Stimulated activated CD8-positive, alpha-beta memory T cell treated with anti-CD3 and anti-CD28 coated beads, Interleukin-15, amount 100 ng/mL, for 24 hours (primary cell): ENCODE data around the gene ZNFX1.

Experiments used
- DNase-seq: peaks from one replicate; pipeline ENCODE4 v3.0.0-alpha.2; 2020; ENCODE audit warnings: low read depth

Gene ZNFX1

DNA sequence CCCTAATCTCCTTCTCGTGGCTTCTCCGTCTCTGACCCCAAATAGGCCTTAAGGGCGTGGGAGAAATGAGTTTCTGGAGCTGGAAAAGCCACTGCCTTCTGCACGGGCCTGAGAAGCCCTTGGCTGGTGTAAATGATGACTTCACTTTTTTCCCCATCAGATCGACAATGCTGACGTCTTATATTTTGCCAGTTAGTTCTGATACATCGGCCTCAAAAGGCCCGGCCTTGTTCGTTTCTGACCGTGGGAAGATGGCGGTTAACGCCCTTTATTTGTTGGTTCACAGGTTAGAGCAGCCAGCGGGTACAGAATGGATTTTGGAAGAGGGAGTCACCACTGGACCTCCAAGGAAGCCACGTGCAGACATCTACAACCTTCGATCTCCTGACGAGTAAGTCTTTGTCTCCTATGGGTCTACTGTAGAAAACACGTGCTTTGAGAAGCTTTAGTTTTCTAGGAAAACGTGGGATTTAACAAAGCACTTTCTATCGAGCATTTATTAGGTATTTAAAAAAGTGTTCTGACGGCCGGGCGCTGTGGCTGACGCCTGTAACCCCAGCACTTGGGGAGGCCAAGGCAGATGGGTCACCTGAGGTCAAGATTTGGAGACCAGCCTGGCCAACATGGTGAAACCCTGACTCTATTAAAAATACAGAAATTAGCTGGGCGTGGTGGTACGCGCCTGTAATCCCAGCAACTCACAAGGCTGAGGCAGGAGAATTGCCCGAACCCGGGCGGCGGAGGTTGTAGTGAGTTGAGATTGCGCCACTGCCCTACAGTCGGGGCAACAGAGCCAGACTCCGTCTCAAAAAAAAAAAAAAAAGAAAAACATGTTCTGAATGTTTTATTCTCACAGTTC, 1.2 kb upstream of the ZNFX1 start:
- DNase-seq, result no peak

DNA sequence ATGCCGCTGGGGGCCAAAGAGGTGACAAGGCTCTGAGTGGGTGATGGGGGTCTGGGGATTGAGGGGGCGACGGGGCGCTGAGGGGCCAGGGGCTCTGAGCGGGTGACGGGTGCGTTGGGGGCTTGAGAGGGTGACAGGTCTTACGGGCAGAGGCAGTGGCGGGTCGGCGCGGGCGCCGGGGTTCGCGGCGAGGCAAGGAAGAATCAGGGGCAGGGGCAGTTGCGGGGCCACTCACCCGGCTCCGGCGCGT, 146 bp downstream of the ZNFX1 start:
- DNase-seq, result no peak

DNA sequence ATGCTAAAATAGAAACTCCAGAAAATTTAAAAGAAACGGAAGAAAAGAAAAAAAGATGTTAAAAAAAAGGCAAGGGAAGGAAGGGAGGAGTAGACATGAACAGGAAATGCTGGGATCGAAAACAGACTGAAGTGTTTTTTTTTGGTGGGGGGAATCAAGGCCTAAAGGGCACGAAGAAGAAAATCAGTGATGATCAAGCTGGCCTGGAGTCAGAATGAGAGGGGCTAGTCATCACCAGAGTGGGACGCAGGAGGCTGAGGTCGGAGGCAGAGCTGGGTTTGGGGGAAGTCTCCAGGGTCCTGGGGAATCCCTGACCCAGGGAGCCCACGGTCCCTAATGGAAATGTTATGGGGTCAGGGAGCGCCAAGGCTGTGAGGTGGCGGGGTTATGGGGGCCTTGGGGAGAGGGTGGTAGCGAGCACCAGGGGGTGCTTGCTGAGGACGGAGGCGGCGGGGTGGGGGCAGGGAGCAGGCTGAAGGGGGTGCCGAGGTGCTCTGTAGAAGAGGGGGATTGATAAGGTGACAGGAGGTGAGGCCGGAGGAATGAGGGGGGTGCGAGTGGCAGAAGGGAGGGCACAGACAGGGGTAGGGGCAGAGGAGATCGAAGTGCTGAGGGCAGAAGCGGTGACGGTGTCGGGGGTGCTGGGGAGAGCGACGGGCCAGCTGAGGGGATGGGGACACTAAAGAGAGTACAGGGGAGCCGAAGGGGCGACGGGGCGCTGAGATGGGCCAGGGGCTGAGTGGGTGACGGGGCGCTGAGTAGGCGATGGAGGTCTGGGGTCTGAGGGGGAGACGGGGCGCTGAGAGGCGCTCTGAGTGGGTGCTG, 684 bp downstream of the ZNFX1 start:
- no peak for DNase-seq

DNA sequence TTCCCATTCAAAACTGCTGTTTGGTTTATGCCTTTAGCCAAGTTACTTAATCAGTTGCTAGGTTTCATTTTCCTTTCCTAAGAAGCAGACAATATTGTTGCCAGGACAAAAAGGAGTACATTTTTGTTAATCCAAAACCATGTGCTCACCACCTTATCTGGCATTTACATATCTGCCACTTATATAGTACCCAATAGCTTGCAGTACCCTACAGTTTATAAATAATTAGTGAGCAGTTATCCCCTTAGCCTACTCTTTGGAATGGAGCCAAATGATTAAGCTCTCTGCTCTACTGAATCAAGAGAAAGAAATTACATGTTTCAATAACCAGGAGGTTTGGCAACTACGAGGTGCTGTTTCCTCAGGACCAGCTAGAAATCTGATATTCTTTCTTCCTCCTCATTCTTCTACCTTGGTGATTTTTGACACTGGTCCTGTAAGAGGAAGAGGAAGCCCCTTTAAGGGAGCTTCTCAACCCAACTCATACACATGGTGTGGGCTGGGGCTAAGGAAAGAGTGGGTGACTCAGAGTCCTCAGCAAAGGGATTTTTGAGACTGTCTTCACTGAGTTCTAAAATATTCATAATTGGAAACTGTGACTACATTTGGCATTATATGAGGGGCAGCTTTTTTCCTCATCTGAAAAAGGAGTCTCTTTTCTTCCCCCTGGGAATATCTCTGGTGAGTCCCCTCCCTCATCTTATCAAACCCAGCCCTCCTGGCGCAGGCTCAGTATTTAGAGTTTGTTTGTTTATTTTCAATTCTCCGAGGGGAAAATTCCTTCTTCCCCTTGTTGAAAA, 1.5 kb downstream of the ZNFX1 start:
- no peak for DNase-seq

DNA sequence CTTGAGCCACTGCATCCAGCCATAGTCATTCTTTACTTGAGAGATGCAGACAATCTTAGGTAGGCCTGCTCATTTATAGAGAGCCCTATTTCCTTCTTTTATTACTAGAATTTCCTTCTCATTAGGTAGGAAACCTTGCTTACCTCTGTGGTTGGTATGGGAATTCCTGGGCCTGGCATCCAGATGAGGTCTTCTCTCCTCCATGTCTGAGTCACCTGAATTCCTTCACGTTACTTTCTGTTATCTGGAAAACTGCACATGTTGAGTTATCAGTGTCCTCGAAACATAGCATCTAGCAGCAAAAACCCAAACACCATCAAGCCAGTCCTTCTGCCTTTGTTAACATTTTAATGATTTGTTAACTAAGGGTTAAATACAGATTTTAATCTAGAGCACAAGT, 2.2 kb downstream of the ZNFX1 start:
- DNase-seq, result no peak

DNA sequence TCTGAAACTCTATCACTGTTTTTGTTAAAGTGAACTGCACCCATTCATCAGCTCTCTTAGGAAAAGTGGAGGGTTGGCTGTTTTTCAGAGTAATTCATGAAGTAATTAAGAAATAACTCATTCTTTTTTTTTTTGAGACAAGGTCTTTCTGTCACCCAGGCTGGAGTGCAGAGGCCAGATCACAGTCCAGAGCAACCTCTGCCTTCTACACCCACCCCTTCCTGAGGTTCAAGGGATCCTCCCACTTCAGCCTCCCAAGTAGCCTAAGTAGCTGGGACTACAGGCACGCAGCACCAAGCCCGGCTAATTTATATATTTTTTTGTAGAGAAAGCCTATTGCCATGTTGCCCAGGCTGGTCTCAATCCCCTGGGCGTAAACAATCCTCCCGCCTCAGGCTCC, 2.6 kb downstream of the ZNFX1 start:
- DNase-seq, result no peak

DNA sequence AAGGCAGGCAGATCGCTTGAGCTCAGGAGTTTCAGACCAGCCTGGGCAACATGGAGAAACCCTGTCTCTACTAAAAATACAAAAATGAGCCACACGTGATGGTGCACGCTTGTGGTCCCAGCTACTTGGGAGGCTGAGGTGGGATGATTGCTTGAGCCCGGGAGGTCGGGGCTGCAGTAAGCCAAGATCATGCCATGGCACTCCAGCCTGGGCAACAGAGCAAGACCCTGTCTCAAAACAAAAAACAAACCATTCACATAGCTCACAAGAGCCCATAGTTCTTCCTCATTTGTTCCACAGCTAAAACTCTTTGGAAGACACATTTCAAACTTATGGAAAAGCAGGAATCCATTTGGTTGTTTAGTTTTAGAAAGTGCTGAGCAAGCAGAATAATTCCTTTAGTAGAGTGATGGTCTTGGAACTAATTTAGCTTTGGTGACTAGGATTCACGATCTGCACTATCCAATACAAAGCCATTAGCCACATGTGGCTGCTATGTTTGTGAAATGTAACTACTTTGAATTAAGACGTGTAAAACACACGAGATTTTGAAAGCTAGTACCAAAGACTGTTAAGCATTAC, 4.1 kb downstream of the ZNFX1 start:
- DNase-seq, result no peak

DNA sequence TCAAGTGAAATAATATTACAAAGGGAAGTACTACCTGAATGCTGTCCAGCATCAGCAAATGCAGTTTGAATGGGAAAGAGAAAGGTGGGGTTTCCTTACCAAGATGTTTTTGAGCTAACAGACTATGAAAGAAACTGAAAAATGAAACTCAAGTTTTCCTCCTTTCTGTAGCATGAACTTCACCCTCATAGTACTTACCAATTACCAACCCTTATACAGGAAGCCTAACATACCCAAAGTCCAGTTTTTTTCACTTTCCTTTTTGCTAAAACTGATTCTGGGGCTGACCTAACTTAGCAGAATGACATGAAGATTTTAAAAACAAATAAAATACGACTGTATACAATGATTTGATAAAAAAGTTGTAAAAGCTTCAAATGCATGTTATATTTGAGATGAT, 5.2 kb downstream of the ZNFX1 start:
- DNase-seq, result no peak

DNA sequence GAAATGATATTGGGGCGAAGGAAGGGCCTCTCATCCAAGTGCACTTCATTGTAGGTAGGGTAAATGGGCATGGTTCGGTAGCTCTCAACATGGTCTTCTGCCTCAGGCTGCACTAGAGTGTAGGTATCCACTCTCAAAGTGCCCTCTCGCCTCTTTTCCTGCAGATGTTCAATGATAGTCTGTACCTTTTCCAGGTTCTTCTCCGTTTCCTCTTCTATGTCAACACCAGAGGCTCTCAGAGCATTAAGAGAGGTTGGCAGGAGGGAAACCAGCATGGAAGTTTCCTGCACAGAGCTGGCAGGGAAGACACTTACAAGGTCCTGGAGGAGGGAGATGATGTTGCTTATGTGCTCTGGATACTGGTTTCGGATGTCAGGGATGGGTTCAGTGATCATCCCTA, 7.1 kb downstream of the ZNFX1 start:
- no peak for DNase-seq

DNA sequence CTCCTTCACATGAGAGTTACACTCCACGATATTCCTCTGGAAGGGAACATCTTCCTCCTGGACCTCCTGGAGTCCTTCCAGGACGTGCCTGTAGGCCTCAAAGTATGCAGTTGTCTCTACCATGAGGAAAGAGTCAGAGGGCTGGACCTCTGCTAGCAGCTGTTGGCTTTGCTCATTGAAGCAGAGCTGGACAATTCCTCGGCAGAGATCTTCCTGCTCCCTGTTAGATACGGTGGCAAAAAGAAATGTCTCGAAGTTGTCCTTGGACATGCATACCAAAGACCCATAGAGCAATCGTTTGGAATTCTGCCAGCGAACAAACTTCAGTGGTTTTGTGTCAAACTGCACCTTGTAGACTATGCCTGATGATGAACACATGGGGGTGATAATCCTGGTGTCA, 7.7 kb downstream of the ZNFX1 start:
- no peak for DNase-seq

DNA sequence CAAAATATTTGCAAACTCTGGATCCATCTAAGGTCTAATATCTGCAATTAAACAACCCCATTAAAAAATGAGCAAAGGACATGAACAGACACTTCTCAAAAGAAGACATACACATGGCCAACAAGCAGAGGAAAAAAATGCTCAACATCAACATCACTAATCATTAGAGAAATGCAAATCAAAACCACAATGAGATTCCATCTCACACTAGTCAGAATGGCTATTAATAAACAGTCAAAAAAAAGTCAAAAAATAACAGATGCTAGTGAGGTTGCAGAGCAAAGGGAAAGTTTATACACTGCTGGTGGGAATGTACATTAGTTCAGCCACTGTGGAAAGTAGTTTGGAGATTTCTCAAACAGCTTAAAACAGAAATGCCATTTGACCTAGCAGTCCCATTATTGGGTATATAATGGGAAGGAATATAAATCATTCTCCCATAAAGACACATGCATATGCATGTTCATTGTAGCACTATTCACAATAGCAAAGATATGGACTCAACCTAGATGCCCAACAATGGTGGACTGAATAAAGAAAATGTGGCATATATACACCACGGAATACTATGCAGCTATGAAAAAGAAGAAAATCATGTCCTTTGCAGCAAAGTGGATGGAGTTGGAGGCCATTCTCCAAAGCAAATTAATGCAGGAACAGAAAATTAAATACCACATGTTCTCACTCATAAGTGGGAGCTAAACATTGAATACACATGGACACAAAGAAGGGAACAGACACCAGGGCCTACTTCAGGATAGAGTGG, 9.1 kb downstream of the ZNFX1 start:
- no peak for DNase-seq

DNA sequence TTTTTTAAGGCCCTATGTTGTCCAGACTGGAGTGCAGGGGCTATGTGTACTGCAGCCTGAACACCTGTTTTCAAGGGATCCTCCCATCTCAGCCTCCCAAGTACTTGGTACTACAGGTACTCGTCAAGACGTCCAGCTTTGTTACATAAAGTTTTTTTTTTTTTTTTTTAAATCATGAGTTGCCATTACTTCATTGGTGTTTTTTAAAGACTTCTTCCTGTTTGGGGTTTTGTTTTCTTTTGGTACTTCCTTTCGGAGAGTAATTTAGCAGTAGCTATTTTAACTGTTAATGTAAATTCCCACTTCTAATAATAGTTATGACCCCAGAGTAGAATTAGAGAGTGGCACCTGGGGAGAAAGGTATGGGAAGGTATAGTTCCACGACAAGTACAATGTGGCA, 10.5 kb downstream of the ZNFX1 start:
- DNase-seq, result no peak

DNA sequence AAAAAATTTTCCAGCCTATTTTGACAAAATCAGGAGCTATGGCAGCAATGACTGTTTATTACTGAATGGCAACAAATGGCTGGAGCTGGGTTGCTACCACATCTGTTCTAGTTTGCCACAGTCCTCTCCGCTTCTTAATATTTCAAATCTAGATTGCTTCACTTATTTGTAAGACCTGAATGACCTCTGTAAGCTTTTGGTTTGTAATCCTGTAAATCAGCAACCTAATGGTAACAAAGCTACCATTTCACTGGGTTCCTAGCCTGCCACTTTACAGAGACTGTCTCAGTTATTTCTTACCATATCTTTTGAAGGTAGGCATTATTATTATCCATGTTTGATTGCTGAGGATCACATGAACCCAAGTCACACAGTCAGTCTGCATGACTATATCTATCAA, 15.4 kb downstream of the ZNFX1 start:
- no peak for DNase-seq

DNA sequence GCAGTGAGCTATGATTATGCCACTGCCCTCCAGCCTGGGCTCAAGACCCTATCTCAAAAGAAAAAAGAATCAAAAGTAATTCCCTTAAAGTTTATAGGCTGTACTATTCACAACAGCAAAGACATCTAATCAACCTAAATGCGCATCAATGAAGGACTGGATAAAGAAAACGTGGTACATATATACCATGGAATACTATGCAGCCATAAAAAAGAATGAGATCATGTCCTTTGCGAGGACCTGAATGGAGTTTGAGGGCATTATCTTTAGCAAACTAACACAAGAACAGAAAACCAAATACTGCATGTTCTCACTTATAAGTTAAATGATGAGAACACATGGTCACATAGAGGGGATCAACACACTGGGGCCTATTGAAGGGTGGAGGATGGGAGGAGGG, 16.7 kb downstream of the ZNFX1 start:
- DNase-seq, result no peak

DNA sequence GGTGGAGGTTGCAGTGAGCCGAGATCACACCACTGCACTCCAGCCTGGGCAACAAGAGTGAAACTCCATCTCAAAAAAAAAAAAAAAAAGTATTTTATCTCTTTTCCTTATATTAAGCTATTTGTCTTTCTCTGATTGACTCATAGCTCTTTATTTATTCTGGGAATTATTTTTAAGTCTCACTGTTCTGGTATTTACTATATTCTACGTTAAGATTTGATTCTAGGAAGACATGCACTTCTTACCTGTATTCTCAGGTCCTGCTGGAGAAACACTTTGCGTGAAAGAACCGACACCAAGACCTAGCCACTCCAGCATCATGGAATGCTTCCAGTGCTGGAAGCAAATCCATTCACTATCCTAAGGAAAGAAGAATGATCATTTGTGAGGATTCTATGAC, 17.6 kb downstream of the ZNFX1 start:
- DNase-seq, result no peak

DNA sequence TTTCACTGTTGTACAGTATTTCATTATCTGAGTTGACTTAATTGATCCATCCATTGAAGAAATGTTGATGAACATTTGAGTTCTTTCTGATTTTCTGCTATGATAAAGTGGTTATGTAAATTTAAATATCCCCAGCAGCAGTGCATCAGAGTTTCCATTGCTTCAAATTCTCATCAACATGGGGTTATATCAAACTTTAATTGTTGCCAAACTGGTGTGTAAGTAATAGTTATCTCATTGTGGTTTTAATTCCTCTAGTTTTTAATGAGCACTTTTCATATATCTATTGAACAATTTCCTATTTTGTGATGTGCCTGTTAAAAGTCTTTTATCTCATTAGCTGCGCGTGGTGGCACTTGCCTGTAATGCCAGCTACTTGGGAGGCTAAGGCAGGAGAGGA, 18.1 kb downstream of the ZNFX1 start:
- DNase-seq, result no peak

DNA sequence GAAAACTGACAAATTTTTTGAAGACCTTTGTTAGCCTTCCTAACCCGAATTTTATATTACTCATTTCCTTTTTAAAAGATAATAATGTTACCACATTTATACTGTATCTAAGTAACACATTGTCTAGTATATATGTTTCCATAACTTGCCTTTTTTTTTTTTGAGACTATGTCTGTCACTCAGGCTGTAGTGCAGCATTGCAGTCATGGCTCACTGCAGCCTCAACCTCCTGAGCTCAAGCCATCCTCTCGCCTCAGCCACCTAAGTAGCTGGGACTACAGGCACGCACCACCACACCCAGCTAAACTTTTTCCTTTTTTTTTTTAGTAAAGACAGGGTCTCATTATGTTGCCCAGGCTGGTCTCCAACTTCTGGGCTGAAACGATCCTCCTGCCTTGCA, 18.6 kb downstream of the ZNFX1 start:
- no peak for DNase-seq

DNA sequence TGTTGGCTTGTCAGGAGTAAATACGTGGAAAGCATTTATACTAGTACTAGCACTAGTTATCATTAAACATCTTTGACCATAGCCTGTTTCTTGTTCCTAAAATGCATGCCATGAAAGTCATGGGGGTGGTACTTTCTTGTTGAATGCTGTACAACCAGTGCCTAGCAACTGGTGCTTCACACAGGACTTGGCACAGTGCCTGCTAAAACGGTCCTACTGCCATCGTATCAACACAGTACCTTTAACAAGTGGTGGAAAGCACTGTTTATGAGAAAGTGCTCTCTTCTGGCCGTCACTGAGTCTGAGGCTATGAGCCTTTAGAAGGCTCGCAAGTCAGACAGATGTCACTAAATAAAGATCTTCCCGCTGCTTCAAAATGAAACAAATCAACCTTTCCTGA, 21.6 kb downstream of the ZNFX1 start:
- DNase-seq, result no peak

DNA sequence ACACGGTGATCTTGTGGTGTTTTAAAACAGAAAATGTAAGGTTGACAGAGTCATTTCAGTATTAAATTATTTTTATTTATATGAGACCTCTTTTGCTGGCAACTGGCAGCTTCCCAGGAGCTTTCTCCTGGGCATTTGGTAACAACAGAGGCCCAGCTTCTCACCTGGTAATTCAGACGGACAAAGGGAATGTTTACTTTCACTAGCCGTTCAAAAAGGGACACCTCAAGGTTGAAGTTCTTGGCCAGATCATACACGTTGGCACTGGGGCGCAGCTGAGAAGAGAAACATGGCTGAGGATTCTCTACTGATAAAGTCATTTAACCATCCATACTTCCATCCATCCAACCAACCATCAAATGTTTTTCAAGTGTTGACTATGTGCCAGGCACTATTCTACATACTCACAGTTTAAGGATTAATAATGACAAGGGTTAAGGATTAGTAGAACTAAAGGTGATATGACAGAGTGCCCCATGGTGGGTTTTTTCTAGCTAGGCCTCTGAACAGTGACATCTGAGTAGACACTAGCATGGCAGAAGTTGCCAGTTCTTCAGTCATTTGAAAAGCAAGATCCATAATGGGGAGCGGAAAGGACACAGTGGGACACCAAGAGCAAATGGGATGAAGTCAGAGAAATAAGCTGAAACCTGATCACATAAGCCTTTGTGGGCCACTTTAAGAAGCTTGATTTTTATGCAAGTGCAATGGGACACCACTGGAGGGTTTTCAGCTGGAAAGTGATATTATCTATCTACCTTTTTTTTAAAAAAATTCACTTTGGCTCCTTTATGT, 25.1 kb downstream of the ZNFX1 start:
- no peak for DNase-seq

DNA sequence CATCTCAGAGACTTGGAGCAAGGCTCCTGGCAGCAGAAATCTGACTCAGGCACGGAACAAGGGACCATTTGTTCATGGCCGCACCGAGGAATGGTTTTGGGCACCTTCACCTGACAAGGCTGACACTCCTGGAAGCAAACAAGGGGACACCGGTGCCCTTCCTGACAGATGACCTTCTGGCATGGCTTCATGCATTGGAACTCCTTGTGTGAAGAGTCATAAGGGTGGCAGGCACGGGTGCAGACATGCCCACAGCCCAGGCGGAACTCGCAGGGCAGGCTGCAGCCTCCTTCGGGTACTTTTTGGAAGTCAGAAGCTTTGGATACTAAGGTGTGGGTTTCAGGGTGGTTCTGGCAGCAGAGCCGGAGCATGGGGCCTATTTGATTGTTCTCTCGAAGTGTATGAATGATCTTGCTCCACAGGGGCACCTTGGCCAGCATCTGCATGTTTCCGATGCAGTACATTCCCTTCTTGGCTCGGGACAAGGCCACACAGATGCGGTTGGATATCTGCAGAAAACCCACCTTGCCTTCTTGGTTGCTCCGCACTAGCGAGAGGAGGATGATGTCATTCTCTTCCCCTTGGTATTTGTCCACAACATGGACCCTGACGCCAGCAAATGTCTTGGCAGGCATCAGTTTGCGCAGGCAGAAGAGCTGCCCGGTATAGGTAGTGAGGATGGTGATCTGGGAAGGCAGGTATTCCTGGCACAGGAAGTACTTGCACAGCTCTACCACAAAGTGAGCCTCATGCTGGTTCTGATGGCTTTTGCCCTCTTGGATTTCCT, 28.8 kb downstream of the ZNFX1 start:
- no peak for DNase-seq
